ENCODE measurements around the gene CFP.

CFP gene

GRCh38 chrX:47590984-47591383, 38.7 kb downstream of the CFP start:
- H3K4me3 ChIP-seq (ENCODE audit: low read length): no peak overlapping the region
- no peak for TF ChIP-seq CTCF (IDR thresholded peaks at IDR 0.05; ENCODE audit: insufficient read depth, low read depth, low read length, missing control alignments)
- DNase-seq (ENCODE audit: low read depth): no peak

GRCh38 chrX:47587906-47588735, 41.6 kb downstream of the CFP start:
- TF ChIP-seq CTCF (IDR thresholded peaks at IDR 0.05; ENCODE audit: insufficient read depth, low read depth, low read length, missing control alignments): no peak

GRCh38 chrX:47587091-47587891, 42.4 kb downstream of the CFP start:
- DNase-seq (ENCODE audit: low read depth): peak; percentile 46
- no peak overlapping the region for H3K4me3 ChIP-seq (ENCODE audit: low read length)
- TF ChIP-seq CTCF (IDR thresholded peaks at IDR 0.05; ENCODE audit: insufficient read depth, low read depth, low read length, missing control alignments): no peak

More at GRCh38 chrX:47587906-47588735, 41.6 kb downstream of the CFP start:
- H3K4me3 ChIP-seq (ENCODE audit: low read length): no peak overlapping the region
- no peak for DNase-seq (ENCODE audit: low read depth)

- no peak for DNase-seq (ENCODE audit: low read depth)
- no peak for TF ChIP-seq CTCF (IDR thresholded peaks at IDR 0.05; ENCODE audit: insufficient read depth, low read depth, low read length, missing control alignments)
- H3K4me3 ChIP-seq (ENCODE audit: low read length): no peak overlapping the region
Measured at GRCh38 chrX:47586043-47586787, 43.5 kb downstream of the CFP start.

GRCh38 chrX:47585273-47585672, 44.5 kb downstream of the CFP start:
- DNase-seq (ENCODE audit: low read depth): no peak
- TF ChIP-seq CTCF (IDR thresholded peaks at IDR 0.05; ENCODE audit: insufficient read depth, low read depth, low read length, missing control alignments): no peak
- H3K4me3 ChIP-seq (ENCODE audit: low read length): no peak overlapping the region

- no peak for TF ChIP-seq CTCF (IDR thresholded peaks at IDR 0.05; ENCODE audit: insufficient read depth, low read depth, low read length, missing control alignments)
- DNase-seq (ENCODE audit: low read depth): no peak
- H3K4me3 ChIP-seq (ENCODE audit: low read length): no peak overlapping the region
Measured at GRCh38 chrX:47584714-47585113, 45.0 kb downstream of the CFP start.

Data from epithelial cell of esophagus (primary cell).